Choroid plexus epithelial cell (primary cell): ENCODE measurements around the gene IER5.
A peak's percentile ranks its signal among the peaks of the same experiment; 100 is the strongest.

Experiments
- DNase-seq: peaks from one replicate; pipeline ENCODE4 v3.0.0-alpha.2; 2010; ENCODE audit warnings: low read depth
- H3K4me3 ChIP-seq: 2 replicates; pipeline ENCODE4 v1.5.1; 2011; ENCODE audit warnings: low read depth, mild to moderate bottlenecking, control low read depth, low read length, moderate library complexity
- TF ChIP-seq, protein P1 (sequence below): conservative IDR thresholded peaks from 2 replicates; pipeline ENCODE4 v1.5.1; 2011; ENCODE audit warnings: low read depth, mild to moderate bottlenecking, control low read depth, inconsistent platforms, low read length, moderate library complexity

IER5 gene

DNA sequence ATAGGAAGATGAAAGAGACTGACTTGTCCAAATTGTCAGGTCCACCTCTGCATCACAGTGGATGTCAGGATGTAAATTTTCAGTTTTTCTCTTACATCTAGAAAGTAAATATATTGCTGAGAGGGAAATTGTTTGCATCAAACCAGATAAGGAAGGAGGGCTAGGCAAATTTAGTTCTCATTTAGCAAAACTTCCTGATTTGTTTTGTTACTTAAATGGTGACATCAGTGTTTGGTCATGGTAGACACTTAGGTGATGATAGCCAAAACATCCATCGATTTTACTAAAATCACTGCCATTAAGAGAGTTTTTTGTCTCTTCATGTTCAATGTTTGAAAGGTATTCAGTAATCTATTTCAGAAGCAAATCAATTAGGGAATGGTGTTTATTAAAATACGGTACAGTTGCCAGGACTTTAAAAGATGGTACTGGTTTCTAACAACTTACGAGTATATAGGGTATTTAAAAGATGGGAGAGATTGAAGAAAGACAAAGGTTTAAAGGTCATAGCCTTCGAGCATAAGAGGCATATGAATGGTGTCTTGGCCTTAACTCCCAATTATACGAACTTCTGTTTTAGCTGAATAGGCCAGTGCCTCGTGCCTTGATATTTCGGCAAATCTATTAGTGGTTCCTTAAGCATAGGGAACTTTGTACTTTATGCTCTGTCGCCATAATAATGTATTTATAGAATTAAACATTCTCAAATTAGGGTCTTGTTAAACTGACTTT, 3.0 kb downstream of the IER5 start:
- TF ChIP-seq, protein P1, sequence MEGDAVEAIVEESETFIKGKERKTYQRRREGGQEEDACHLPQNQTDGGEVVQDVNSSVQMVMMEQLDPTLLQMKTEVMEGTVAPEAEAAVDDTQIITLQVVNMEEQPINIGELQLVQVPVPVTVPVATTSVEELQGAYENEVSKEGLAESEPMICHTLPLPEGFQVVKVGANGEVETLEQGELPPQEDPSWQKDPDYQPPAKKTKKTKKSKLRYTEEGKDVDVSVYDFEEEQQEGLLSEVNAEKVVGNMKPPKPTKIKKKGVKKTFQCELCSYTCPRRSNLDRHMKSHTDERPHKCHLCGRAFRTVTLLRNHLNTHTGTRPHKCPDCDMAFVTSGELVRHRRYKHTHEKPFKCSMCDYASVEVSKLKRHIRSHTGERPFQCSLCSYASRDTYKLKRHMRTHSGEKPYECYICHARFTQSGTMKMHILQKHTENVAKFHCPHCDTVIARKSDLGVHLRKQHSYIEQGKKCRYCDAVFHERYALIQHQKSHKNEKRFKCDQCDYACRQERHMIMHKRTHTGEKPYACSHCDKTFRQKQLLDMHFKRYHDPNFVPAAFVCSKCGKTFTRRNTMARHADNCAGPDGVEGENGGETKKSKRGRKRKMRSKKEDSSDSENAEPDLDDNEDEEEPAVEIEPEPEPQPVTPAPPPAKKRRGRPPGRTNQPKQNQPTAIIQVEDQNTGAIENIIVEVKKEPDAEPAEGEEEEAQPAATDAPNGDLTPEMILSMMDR: no peak
- H3K4me3 ChIP-seq: peak overlapping the region; percentile 89
- DNase-seq: no peak

DNA sequence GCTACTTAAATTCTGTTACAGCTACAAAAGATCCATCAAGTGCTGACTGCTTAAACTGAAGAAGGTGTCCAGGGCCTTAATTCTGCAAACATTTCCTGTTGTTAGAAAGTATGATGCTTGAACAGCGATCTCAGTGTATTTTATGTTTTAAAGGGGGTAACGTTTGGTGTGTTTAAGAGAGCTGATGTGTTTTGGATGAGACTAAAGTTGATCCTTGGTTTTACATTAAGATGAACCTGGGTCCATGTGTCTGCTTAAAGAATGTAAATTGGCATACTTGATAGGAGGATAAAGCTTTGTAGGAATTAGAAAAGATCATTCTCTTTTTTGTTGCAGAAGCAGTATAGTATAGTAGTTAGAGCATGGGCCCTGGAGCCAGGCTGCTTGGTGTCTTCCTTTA, 3.6 kb downstream of the IER5 start:
- TF ChIP-seq, protein P1: no peak
- H3K4me3 ChIP-seq: peak overlapping the region; percentile 89
- no peak for DNase-seq

DNA sequence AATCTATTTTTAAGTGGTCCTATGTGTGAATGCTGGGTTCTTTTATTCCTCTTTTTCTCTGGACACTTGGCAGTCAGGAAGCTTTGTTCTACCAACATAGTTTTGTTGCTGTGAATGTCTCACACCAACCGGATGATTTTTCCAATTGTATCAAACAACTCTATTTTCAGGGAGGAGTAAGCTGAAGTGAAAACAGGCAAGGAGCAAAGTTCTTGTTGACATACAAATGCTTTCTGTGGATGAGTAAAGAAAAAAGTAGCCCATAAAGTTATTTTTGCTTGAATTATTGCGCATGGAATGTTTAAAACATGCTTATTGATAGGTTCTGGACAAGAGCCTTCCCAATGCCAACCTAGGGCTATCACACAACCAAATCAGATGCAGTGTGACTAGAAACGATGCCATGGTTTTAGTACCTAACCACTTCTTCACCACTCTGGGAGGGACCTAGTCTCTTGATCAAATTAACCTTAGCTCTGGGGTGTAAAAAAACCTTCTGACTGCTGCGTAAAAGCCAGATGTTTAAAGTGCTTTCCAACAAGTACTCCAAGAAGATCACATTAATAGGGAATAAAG, 4.5 kb downstream of the IER5 start:
- H3K4me3 ChIP-seq: no peak overlapping the region
- DNase-seq: no peak
- TF ChIP-seq, protein P1: no peak

DNA sequence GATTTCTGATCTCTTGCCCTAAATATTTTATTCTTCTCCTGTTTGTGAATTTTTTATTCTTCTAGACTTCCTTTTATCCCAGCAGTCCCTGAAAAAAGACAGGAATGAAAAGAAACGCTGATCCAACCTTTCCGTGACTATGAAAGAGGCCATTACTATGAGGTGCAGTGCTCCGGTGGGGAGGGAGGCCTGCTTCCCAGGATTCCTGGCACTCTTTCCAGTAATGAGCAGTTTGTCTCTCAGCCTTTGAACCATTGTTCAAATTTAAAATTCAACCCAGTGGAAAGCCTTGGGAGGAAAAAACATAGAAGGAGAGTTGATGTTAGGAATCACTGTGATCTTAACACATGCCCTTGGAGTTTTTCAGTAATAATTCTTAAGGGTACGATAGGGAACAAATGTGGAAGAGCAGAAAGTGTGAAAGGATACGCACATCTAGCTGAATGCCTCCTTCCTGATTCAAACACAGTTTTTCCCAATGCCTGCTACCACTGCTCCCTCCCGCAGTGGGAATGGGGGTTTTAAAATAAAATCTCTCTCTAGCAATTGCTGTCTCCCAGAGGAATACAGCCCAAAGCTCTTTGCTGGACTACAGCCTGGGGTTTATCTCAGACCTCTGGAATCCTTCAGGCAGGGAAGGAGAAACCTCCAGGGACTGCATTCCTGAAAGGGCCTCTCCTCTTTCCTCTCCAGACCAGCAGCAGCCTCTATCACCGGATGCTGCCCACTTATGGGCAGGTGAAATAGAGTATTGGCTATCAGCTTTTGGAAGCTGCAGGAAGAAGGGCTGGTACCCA, 6.1 kb downstream of the IER5 start:
- H3K4me3 ChIP-seq: no peak overlapping the region
- peak; percentile 91 for DNase-seq
- TF ChIP-seq, protein P1: no peak

GRCh38 chr1:181095260-181095659, 6.8 kb downstream of the IER5 start:
- H3K4me3 ChIP-seq: no peak overlapping the region
- no peak for DNase-seq
- TF ChIP-seq, protein P1: no peak

GRCh38 chr1:181095763-181096184, 7.3 kb downstream of the IER5 start:
- TF ChIP-seq, protein P1: no peak
- DNase-seq: no peak
- H3K4me3 ChIP-seq: no peak overlapping the region
